AG09319 (cell line): ENCODE data around the gene IGF2BP1.

Source experiments
- DNase-seq: peaks from one replicate; pipeline ENCODE4 v3.0.0-alpha.2; 2010; ENCODE audit warnings: low read depth; ENCODE audit errors: extremely low read depth
- CTCF ChIP-seq: IDR thresholded peaks from 2 replicates; pipeline ENCODE4 v1.5.1; 2011; ENCODE audit warnings: low read depth, mild to moderate bottlenecking, inconsistent platforms, low read length, moderate library complexity

IGF2BP1 gene

GRCh38 chr17:48990882-48991357 lies 6.3 kb upstream of the IGF2BP1 start:
- TF ChIP-seq CTCF: no peak
- DNase-seq: no peak

- no peak for TF ChIP-seq CTCF
- no peak for DNase-seq
These were observed 4.7 kb upstream of the IGF2BP1 start for GRCh38 chr17:48992444-48992843.

- TF ChIP-seq CTCF: no peak
- no peak for DNase-seq
These were observed 3.9 kb upstream of the IGF2BP1 start for GRCh38 chr17:48993305-48993704.

- TF ChIP-seq CTCF: no peak
- no peak for DNase-seq
These were observed 3.2 kb upstream of the IGF2BP1 start for GRCh38 chr17:48993951-48994350.

GRCh38 chr17:48994549-48995303 lies 2.5 kb upstream of the IGF2BP1 start:
- no peak for DNase-seq

GRCh38 chr17:48995304-48995973 lies 1.7 kb upstream of the IGF2BP1 start:
- DNase-seq: no peak
- no peak for TF ChIP-seq CTCF

More at GRCh38 chr17:48994549-48995303, 2.5 kb upstream of the IGF2BP1 start:
- no peak for TF ChIP-seq CTCF
